ENCODE results near the gene MYO7B. TPM values are rescaled to one million over a fixed set of nuclear protein-coding genes. Genes with fewer than 3 reads are reported as not detected.

MYO7B gene
- polyA plus RNA-seq, 4 donors: 85.6 to 617 (median 462) TPM

DNA sequence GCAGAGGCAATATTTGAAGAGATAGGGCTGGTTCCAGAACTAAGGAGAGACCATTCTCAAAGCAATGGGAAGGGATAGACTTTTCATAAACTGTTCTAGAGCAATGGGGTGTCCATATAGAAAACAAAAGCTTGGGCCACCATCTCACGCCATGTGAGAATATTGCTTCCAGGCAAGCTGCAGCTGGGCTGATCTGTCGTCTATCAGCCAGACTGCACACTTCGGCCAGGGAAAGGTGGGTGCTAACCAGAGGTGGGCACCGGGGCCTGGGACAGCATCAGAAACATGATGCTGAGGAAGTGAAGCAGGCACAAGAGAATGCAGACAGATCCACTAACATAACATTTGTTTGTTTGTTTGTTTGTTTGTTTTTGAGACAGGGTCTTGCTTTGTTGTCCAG lies 43.7 kb downstream of the MYO7B start:
- Histone ChIP-seq H3K4me3 (ENCODE audit: low read depth in 1 of 3, low read length in 3 of 3) (no peak overlapping the region), H3K4me1 (ENCODE audit: control insufficient read depth in 3 of 3, insufficient read depth in 2 of 3, low read depth in 1 of 3, low read length in 2 of 3) (no peaks in the 10 kb centered on the region), H3K27me3 (ENCODE audit: control insufficient read depth in 3 of 3, insufficient read depth in 3 of 3, low read length in 3 of 3) (no peaks in the 10 kb centered on the region), H3K36me3 (ENCODE audit: control insufficient read depth in 3 of 3, insufficient read depth in 2 of 3, low read depth in 1 of 3, low read length in 3 of 3) (peaks cover 4 to 93% (median 17%) of the 10 kb centered on the region in 3 donors), H3K27ac (ENCODE audit: low read depth in 1 of 3, low read length in 2 of 3) (no peak overlapping the region), H3K9me3 (ENCODE audit: control insufficient read depth in 2 of 2, insufficient read depth in 1 of 2, low read depth in 1 of 2, low read length in 1 of 2) (no peaks in the 10 kb centered on the region)
- FAIRE-seq (no peak), DNase-seq (no peak)
- 93 to 95% (median 95%) methylated on average over 4 of the region's 4 CpGs for WGBS, 3 donors

DNA sequence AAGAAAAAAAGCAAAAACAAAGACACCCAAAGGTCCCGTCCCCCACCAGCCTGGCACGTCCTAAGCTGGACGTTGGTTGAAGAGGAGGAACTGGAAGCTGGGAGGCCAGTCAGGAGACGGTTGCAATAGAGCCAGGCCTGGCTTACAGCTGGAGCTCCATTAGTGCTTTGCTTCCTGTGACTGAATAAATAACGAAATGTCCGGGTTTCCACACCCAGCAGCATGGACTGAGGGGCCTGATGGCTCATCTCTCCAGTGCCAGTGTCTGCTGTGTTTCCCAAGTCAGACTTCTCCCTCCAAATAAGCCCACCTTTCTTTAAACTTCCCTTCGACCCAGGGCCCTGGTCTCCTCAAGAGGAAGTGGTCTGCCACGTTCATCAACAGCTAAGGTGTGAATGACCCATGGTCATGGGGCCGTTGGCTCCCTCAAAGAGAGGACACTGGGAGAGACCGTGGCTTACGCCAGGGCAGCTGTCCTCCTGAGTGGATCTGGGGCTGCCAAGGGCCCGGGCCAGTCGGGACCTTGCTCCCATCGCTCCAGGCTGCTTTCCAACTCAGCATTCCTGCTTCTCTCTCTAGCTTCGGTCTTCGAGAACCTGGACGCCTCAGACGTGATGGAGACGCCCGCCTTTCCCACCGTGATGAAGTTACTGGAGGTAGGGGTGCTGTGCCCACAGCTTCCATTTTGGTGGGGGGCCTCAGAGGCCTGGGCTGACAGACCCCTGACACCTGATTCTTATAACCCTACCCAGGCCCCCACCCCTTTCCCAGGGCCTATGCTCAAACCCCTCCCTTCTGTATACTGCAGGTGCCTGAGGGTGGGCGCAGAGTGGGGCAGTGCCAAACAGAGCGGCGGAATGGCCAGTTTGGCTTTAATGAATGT lies 44.9 kb downstream of the MYO7B start:
- Histone ChIP-seq H3K27me3 (ENCODE audit: control insufficient read depth in 3 of 3, insufficient read depth in 3 of 3, low read length in 3 of 3) (no peaks in the 10 kb centered on the region), H3K4me3 (ENCODE audit: low read depth in 1 of 3, low read length in 3 of 3) (no peak overlapping the region), H3K9me3 (ENCODE audit: control insufficient read depth in 2 of 2, insufficient read depth in 1 of 2, low read depth in 1 of 2, low read length in 1 of 2) (no peaks in the 10 kb centered on the region), H3K36me3 (ENCODE audit: control insufficient read depth in 3 of 3, insufficient read depth in 2 of 3, low read depth in 1 of 3, low read length in 3 of 3) (peaks cover 4 to 90% (median 17%) of the 10 kb centered on the region in 3 donors), H3K27ac (ENCODE audit: low read depth in 1 of 3, low read length in 2 of 3) (no peak overlapping the region), H3K4me1 (ENCODE audit: control insufficient read depth in 3 of 3, insufficient read depth in 2 of 3, low read depth in 1 of 3, low read length in 2 of 3) (no peaks in the 10 kb centered on the region)
- FAIRE-seq (no peak), DNase-seq (no peak)
- 85 to 92% (median 89%) methylated on average over 24 of the region's 24 CpGs for WGBS, 3 donors

DNA sequence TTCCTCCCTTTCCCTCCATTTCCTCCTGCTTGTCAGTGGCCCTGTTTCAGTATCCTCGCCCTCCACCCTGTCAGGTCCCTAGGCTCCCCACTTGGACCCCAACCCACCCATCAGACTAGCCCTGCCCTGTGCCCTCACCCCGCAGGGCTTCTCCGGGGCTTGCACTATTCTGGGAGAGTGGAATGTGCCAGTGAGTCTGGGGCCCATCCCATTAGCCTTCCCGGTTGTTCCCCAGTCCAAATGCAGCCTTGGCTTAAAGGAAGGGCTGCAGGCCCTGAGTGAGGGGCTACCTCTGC lies 45.5 kb downstream of the MYO7B start:
- Histone ChIP-seq H3K4me1 (ENCODE audit: control insufficient read depth in 3 of 3, insufficient read depth in 2 of 3, low read depth in 1 of 3, low read length in 2 of 3) (no peaks in the 10 kb centered on the region), H3K9me3 (ENCODE audit: control insufficient read depth in 2 of 2, insufficient read depth in 1 of 2, low read depth in 1 of 2, low read length in 1 of 2) (no peaks in the 10 kb centered on the region), H3K27ac (ENCODE audit: low read depth in 1 of 3, low read length in 2 of 3) (no peak overlapping the region), H3K27me3 (ENCODE audit: control insufficient read depth in 3 of 3, insufficient read depth in 3 of 3, low read length in 3 of 3) (no peaks in the 10 kb centered on the region), H3K36me3 (ENCODE audit: control insufficient read depth in 3 of 3, insufficient read depth in 2 of 3, low read depth in 1 of 3, low read length in 3 of 3) (peaks cover 4 to 85% (median 16%) of the 10 kb centered on the region in 3 donors), H3K4me3 (ENCODE audit: low read depth in 1 of 3, low read length in 3 of 3) (no peak overlapping the region)
- 90 to 99% (median 92%) methylated on average over 4 of the region's 4 CpGs for WGBS, 3 donors
- no peak for DNase-seq
- no peak for FAIRE-seq

DNA sequence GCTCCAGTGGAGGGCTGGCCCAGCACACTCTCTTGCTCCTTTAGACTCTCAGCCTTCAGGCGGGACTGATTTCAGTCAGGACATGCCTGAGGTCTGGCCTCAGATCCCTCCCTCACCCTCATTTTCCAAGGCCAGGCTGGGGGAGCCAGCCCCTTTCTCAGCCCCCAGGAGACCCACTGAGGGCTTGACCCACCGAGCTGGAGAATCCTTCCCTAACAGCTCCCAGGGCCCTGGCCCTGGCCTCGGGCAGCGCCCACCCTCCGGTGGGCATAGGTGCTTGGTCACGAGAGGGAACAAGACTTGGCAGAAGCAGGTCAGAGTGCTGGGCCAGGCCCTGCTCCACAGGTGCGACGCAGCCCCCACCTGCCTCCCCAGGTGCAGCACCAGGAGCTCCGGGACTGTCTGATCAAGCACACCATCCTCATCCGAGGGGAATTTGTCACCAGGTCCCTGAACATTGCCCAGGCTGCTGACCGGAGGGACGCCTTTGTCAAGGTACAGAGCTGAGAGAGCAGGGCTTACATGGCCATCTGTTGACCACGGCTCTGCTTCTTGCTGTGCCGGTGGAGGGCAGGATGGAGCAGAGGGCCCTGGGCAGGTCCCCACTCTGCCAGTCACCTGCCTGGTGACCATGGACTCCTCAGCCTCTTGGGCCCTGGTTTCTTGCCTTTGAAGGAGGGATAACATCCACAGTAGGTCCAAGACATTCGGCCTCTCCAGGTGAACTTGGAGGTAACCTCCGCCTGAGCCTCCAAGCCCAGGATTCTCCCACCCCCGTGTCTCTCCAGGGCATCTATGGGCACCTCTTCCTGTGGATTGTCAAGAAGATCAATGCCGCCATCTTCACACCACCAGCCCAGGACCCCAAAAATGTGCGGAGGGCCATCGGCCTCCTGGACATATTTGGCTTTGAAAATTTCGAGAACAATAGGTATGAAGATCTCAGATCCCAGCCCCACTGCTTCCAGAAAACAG lies 46.3 kb downstream of the MYO7B start:
- H3K36me3 ChIP-seq (ENCODE audit: control insufficient read depth in 3 of 3, insufficient read depth in 2 of 3, low read depth in 1 of 3, low read length in 3 of 3): peaks cover 4 to 85% (median 15%) of the 10 kb centered on the region in 3 donors
- H3K27me3 ChIP-seq (ENCODE audit: control insufficient read depth in 3 of 3, insufficient read depth in 3 of 3, low read length in 3 of 3): no peaks in the 10 kb centered on the region
- FAIRE-seq: no peak
- DNase-seq: no peak
- no peaks in the 10 kb centered on the region for H3K4me1 ChIP-seq (ENCODE audit: control insufficient read depth in 3 of 3, insufficient read depth in 2 of 3, low read depth in 1 of 3, low read length in 2 of 3)
- WGBS, 3 donors: 90 to 91% (median 90%) methylated on average over 21 of the region's 21 CpGs
- H3K9me3 ChIP-seq (ENCODE audit: control insufficient read depth in 2 of 2, insufficient read depth in 1 of 2, low read depth in 1 of 2, low read length in 1 of 2): no peaks in the 10 kb centered on the region
- H3K27ac ChIP-seq (ENCODE audit: low read depth in 1 of 3, low read length in 2 of 3): no peak overlapping the region
- H3K4me3 ChIP-seq (ENCODE audit: low read depth in 1 of 3, low read length in 3 of 3): no peak overlapping the region

DNA sequence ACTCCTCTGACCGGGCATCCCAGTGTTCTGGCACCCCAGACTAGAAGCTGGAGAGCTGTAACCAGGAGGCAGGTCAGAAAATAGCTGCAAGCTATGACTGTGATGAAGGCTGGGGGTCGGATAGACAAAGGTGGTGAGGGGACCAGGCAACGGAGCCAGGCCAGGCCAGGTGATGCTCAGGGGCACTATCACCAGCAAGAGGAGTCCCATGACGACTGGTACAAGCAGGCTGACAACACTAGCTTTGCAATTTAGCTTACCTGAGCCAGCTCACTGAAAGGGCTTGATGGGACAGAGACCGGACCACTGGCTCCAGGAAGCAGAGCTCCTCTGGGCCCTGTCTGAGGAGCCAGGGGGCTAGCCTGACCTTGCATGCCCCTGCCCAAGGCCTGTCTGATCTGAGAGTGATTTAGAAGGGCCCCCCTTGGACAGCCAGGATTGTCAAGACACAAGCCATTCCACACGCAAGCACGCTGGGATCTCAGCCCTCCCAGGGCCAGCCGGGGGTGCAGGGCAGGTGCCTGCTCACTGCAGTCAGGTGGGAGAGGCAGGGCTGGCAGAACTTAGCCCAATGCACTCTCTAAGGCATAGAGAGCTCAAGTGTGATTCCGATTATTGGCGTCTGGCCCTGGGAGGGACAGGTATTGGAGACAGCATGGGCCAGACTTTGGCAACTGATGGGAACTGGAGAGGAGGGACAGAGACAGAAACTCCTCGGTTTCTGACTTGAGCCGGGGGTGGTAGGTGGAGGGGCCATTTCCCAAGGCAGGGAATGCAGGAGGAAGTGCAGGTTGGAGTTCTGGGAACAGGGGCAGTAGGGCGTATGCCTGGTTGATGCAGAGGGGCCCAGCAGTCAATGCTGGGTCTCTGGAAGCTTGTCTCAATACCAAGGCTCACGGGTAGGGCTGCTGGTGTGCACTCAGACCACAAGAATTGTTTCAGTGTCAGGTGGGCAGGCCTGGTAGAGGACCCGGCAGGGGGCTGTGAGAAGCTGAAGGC lies 47.7 kb downstream of the MYO7B start:
- FAIRE-seq (no peak), DNase-seq (no peak)
- no peak overlapping the region for H3K27ac ChIP-seq (ENCODE audit: low read depth in 1 of 3, low read length in 2 of 3)
- H3K27me3 ChIP-seq (ENCODE audit: control insufficient read depth in 3 of 3, insufficient read depth in 3 of 3, low read length in 3 of 3): no peaks in the 10 kb centered on the region
- H3K9me3 ChIP-seq (ENCODE audit: control insufficient read depth in 2 of 2, insufficient read depth in 1 of 2, low read depth in 1 of 2, low read length in 1 of 2): no peaks in the 10 kb centered on the region
- WGBS, 3 donors: 78 to 86% (median 85%) methylated on average over 15 of the region's 15 CpGs
- no peak overlapping the region for H3K4me3 ChIP-seq (ENCODE audit: low read depth in 1 of 3, low read length in 3 of 3)
- H3K36me3 ChIP-seq (ENCODE audit: control insufficient read depth in 3 of 3, insufficient read depth in 2 of 3, low read depth in 1 of 3, low read length in 3 of 3): peaks cover 4 to 81% (median 14%) of the 10 kb centered on the region in 3 donors
- H3K4me1 ChIP-seq (ENCODE audit: control insufficient read depth in 3 of 3, insufficient read depth in 2 of 3, low read depth in 1 of 3, low read length in 2 of 3): no peaks in the 10 kb centered on the region

DNA sequence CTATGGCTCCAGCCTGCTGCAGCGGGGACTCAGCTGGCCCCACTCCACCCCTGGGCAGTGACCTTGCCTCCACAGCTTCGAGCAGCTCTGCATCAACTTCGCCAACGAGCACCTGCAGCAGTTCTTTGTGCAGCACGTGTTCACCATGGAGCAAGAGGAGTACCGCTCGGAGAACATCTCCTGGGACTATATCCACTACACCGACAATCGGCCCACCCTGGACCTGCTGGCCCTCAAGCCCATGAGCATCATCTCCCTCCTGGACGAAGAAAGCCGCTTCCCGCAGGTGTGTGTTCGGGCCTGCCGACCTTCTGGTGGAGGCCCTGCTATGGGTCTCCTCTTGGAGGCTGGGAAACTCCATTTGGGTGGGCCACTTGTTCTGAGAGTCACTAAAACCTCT lies 48.6 kb downstream of the MYO7B start:
- DNase-seq: no peak
- Histone ChIP-seq H3K9me3 (ENCODE audit: control insufficient read depth in 2 of 2, insufficient read depth in 1 of 2, low read depth in 1 of 2, low read length in 1 of 2) (no peaks in the 10 kb centered on the region), H3K4me1 (ENCODE audit: control insufficient read depth in 3 of 3, insufficient read depth in 2 of 3, low read depth in 1 of 3, low read length in 2 of 3) (no peaks in the 10 kb centered on the region), H3K27me3 (ENCODE audit: control insufficient read depth in 3 of 3, insufficient read depth in 3 of 3, low read length in 3 of 3) (no peaks in the 10 kb centered on the region), H3K36me3 (ENCODE audit: control insufficient read depth in 3 of 3, insufficient read depth in 2 of 3, low read depth in 1 of 3, low read length in 3 of 3) (peaks cover 4 to 79% (median 15%) of the 10 kb centered on the region in 3 donors), H3K27ac (ENCODE audit: low read depth in 1 of 3, low read length in 2 of 3) (no peak overlapping the region), H3K4me3 (ENCODE audit: low read depth in 1 of 3, low read length in 3 of 3) (no peak overlapping the region)
- 90 to 95% (median 95%) methylated on average over 12 to 14 of the region's 14 CpGs for WGBS, 3 donors
- FAIRE-seq: no peak

DNA sequence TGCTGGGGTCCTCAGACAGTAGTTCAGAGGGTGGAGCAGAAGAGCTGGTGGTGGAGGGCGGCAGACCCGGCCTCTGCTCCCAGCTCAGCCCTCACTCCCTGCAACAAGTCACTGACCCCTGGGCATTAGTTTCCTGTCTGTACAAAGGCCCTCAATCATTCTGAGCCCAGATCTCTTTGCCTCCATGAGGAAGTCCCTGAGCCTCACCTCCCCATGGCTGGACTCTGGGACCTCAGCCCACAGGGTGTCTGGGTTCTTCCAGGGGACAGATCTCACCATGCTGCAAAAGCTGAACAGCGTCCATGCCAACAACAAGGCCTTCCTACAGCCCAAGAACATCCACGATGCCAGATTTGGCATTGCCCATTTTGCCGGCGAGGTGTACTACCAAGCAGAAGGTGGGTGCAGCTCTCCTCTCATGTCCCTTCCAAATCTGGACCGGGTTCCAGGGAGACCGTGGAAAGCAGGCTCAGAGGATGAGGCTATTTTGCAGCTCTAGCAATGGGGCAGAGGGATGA lies 49.1 kb downstream of the MYO7B start:
- Histone ChIP-seq H3K4me1 (ENCODE audit: control insufficient read depth in 3 of 3, insufficient read depth in 2 of 3, low read depth in 1 of 3, low read length in 2 of 3) (no peaks in the 10 kb centered on the region), H3K9me3 (ENCODE audit: control insufficient read depth in 2 of 2, insufficient read depth in 1 of 2, low read depth in 1 of 2, low read length in 1 of 2) (no peaks in the 10 kb centered on the region), H3K4me3 (ENCODE audit: low read depth in 1 of 3, low read length in 3 of 3) (no peak overlapping the region), H3K27ac (ENCODE audit: low read depth in 1 of 3, low read length in 2 of 3) (no peak overlapping the region), H3K36me3 (ENCODE audit: control insufficient read depth in 3 of 3, insufficient read depth in 2 of 3, low read depth in 1 of 3, low read length in 3 of 3) (peaks cover 4 to 78% (median 15%) of the 10 kb centered on the region in 3 donors), H3K27me3 (ENCODE audit: control insufficient read depth in 3 of 3, insufficient read depth in 3 of 3, low read length in 3 of 3) (no peaks in the 10 kb centered on the region)
- FAIRE-seq: no peak
- 78 to 81% (median 80%) methylated on average over 8 of the region's 8 CpGs for WGBS, 3 donors
- DNase-seq: no peak

Measured in small intestine (tissue), 7 donors.